Measurements from ENCODE around the gene FAM83G.
"Not testable (repeated sequence)": the region's sequence is repeated elsewhere in the genome, so short reads cannot be mapped to it uniquely, and the experiment has no call there.

Gene FAM83G

GRCh38 chr17:19042369-19042768 is 37.8 kb upstream of the FAM83G start:
- H3K36me3 ChIP-seq (ENCODE audit: control insufficient read depth in 2 of 2, insufficient read depth in 1 of 2, low read length in 2 of 2); POLR2A ChIA-PET; CTCF ChIA-PET; H3K4me3 ChIP-seq (ENCODE audit: low read depth, low read length); H3K27ac ChIP-seq (ENCODE audit: extremely low read depth, low read depth, low read length); H3K9me3 ChIP-seq (ENCODE audit: control insufficient read depth, insufficient read depth, low read depth, low read length); H3K4me1 ChIP-seq (ENCODE audit: control insufficient read depth, insufficient read depth, low read length): not testable (repeated sequence)

- H3K4me3 ChIP-seq (ENCODE audit: low read depth, low read length); POLR2A ChIA-PET; CTCF ChIA-PET; H3K27ac ChIP-seq (ENCODE audit: extremely low read depth, low read depth, low read length); H3K4me1 ChIP-seq (ENCODE audit: control insufficient read depth, insufficient read depth, low read length); H3K9me3 ChIP-seq (ENCODE audit: control insufficient read depth, insufficient read depth, low read depth, low read length); H3K36me3 ChIP-seq (ENCODE audit: control insufficient read depth in 2 of 2, insufficient read depth in 1 of 2, low read length in 2 of 2): not testable (repeated sequence)
Observed at GRCh38 chr17:19041871-19042270, 37.3 kb upstream of the FAM83G start.

DNA sequence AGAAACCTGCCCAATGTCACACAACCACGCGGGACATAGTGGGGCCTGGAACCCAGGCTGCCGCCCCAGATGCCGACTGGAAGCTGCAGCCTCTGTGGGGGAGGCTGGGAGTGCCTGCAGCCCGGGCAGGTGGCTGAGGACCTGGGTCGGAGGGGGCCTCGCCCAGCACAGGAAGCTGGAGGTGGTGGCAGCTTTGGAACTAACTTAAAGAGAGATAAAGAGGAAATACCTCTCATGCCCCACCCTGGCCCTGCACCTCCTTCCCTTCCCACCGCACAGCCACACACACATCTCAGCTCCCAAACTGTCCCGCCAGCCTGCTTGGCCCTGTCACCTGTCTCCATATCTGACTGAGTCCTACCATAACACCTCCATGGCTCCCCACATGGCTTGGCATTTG is 35.8 kb upstream of the FAM83G start:
- CTCF ChIA-PET; H3K36me3 ChIP-seq (ENCODE audit: control insufficient read depth in 2 of 2, insufficient read depth in 1 of 2, low read length in 2 of 2); H3K4me3 ChIP-seq (ENCODE audit: low read depth, low read length); H3K27ac ChIP-seq (ENCODE audit: extremely low read depth, low read depth, low read length); H3K4me1 ChIP-seq (ENCODE audit: control insufficient read depth, insufficient read depth, low read length); H3K9me3 ChIP-seq (ENCODE audit: control insufficient read depth, insufficient read depth, low read depth, low read length); POLR2A ChIA-PET: not testable (repeated sequence)

DNA sequence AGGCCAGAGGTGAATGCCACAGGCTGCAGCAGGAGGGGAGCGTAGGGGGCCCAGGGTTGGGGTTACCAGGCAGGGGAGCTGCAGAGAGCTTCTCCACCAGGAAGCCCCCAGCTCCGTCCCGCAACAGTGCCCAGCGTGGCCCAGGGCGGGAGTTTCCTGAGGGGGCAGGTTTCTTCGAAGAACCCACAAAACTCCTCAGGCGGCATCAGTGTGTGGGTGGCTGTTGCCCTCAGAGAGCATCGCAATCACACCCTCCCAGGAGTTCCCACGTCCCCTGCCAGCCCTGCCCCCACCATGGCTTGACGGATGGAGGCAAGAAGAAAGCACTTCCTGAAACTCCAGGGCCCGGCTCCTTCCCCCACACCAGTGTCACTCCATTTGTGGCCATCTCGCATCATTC is 34.2 kb upstream of the FAM83G start:
- POLR2A ChIA-PET; CTCF ChIA-PET; H3K4me3 ChIP-seq (ENCODE audit: low read depth, low read length); H3K27ac ChIP-seq (ENCODE audit: extremely low read depth, low read depth, low read length); H3K9me3 ChIP-seq (ENCODE audit: control insufficient read depth, insufficient read depth, low read depth, low read length); H3K36me3 ChIP-seq (ENCODE audit: control insufficient read depth in 2 of 2, insufficient read depth in 1 of 2, low read length in 2 of 2); H3K4me1 ChIP-seq (ENCODE audit: control insufficient read depth, insufficient read depth, low read length): not testable (repeated sequence)

GRCh38 chr17:19038007-19038406 is 33.4 kb upstream of the FAM83G start:
- CTCF ChIA-PET; H3K27ac ChIP-seq (ENCODE audit: extremely low read depth, low read depth, low read length); H3K4me1 ChIP-seq (ENCODE audit: control insufficient read depth, insufficient read depth, low read length); H3K36me3 ChIP-seq (ENCODE audit: control insufficient read depth in 2 of 2, insufficient read depth in 1 of 2, low read length in 2 of 2); POLR2A ChIA-PET; H3K9me3 ChIP-seq (ENCODE audit: control insufficient read depth, insufficient read depth, low read depth, low read length); H3K4me3 ChIP-seq (ENCODE audit: low read depth, low read length): not testable (repeated sequence)

DNA sequence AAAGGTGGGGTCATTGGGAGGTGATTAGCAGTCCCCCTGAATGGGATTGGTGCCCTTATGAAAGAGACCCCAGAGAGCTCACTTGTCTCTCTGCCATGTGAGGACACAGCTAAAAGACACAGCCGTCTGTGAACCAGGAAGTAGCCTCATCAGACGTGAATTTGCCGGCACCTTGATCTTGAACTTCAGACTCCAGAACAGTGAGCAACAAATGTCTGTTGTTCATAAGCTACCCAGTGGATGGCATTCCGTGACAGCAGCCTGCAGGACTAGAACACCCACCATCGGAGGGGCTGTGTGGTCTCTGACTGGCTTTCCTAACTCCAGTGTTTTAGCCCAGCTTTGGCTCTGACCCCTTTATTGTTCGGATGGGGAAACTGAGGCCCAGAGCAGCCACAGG is 33.0 kb upstream of the FAM83G start:
- CTCF ChIA-PET; H3K27ac ChIP-seq (ENCODE audit: extremely low read depth, low read depth, low read length); H3K9me3 ChIP-seq (ENCODE audit: control insufficient read depth, insufficient read depth, low read depth, low read length); H3K36me3 ChIP-seq (ENCODE audit: control insufficient read depth in 2 of 2, insufficient read depth in 1 of 2, low read length in 2 of 2); H3K4me1 ChIP-seq (ENCODE audit: control insufficient read depth, insufficient read depth, low read length); POLR2A ChIA-PET; H3K4me3 ChIP-seq (ENCODE audit: low read depth, low read length): not testable (repeated sequence)

- H3K36me3 ChIP-seq (ENCODE audit: control insufficient read depth in 2 of 2, insufficient read depth in 1 of 2, low read length in 2 of 2); H3K4me1 ChIP-seq (ENCODE audit: control insufficient read depth, insufficient read depth, low read length); CTCF ChIA-PET; H3K27ac ChIP-seq (ENCODE audit: extremely low read depth, low read depth, low read length); H3K9me3 ChIP-seq (ENCODE audit: control insufficient read depth, insufficient read depth, low read depth, low read length); H3K4me3 ChIP-seq (ENCODE audit: low read depth, low read length); POLR2A ChIA-PET: not testable (repeated sequence)
Observed at GRCh38 chr17:19036186-19036585, 31.6 kb upstream of the FAM83G start.

GRCh38 chr17:19032377-19032988 is 27.9 kb upstream of the FAM83G start:
- CTCF ChIA-PET, POLR2A ChIA-PET: not testable (repeated sequence)

DNA sequence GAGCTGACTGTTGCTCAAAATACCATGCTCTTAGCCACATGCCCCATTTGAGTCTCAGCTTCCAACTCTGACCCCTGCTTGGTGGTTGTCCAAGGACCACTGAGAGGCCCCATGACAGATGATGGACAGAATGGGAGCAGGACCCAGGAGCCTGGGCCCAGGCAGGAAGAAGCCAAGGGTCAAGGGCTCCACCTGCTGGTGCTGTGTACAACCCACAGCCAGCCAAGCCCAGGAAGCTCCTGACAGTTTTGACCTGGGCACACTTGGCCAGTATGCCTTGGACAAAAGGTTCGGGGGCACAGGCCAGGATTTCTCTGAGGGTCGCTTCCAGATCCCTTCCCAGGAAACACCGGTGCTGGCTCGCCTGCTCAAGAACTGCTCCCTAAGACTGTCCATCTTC is 27.2 kb upstream of the FAM83G start:
- CTCF ChIA-PET; POLR2A ChIA-PET; H3K27ac ChIP-seq (ENCODE audit: extremely low read depth, low read depth, low read length): not testable (repeated sequence)

More at GRCh38 chr17:19032377-19032988, 27.9 kb upstream of the FAM83G start:
- not testable (repeated sequence) for H3K9me3 ChIP-seq (ENCODE audit: control insufficient read depth, insufficient read depth, low read depth, low read length); H3K4me1 ChIP-seq (ENCODE audit: control insufficient read depth, insufficient read depth, low read length); H3K27ac ChIP-seq (ENCODE audit: extremely low read depth, low read depth, low read length); H3K4me3 ChIP-seq (ENCODE audit: low read depth, low read length); H3K36me3 ChIP-seq (ENCODE audit: control insufficient read depth in 2 of 2, insufficient read depth in 1 of 2, low read length in 2 of 2)

GRCh38 chr17:19030771-19031449 is 26.3 kb upstream of the FAM83G start:
- H3K36me3 ChIP-seq (ENCODE audit: control insufficient read depth in 2 of 2, insufficient read depth in 1 of 2, low read length in 2 of 2); H3K9me3 ChIP-seq (ENCODE audit: control insufficient read depth, insufficient read depth, low read depth, low read length); CTCF ChIA-PET: not testable (repeated sequence)

More for the DNA sequence above, 27.2 kb upstream of the FAM83G start:
- H3K36me3 ChIP-seq (ENCODE audit: control insufficient read depth in 2 of 2, insufficient read depth in 1 of 2, low read length in 2 of 2); H3K4me1 ChIP-seq (ENCODE audit: control insufficient read depth, insufficient read depth, low read length); H3K4me3 ChIP-seq (ENCODE audit: low read depth, low read length); H3K9me3 ChIP-seq (ENCODE audit: control insufficient read depth, insufficient read depth, low read depth, low read length): not testable (repeated sequence)

GRCh38 chr17:19029740-19030139 is 25.2 kb upstream of the FAM83G start:
- H3K27ac ChIP-seq (ENCODE audit: extremely low read depth, low read depth, low read length); H3K36me3 ChIP-seq (ENCODE audit: control insufficient read depth in 2 of 2, insufficient read depth in 1 of 2, low read length in 2 of 2); CTCF ChIA-PET; H3K4me3 ChIP-seq (ENCODE audit: low read depth, low read length); POLR2A ChIA-PET; H3K4me1 ChIP-seq (ENCODE audit: control insufficient read depth, insufficient read depth, low read length); H3K9me3 ChIP-seq (ENCODE audit: control insufficient read depth, insufficient read depth, low read depth, low read length): not testable (repeated sequence)

More at GRCh38 chr17:19030771-19031449, 26.3 kb upstream of the FAM83G start:
- H3K4me1 ChIP-seq (ENCODE audit: control insufficient read depth, insufficient read depth, low read length); H3K27ac ChIP-seq (ENCODE audit: extremely low read depth, low read depth, low read length); H3K4me3 ChIP-seq (ENCODE audit: low read depth, low read length); POLR2A ChIA-PET: not testable (repeated sequence)
